ENCODE data around the gene ESX1. TPM values are rescaled to one million over a fixed set of nuclear protein-coding genes. Genes with fewer than 3 reads are reported as not detected.
"Not testable (repeated sequence)": the region's sequence is repeated elsewhere in the genome, so short reads cannot be mapped to it uniquely, and the experiment has no call there.

The ESX1 gene
- total RNA-seq, 2 experiments from 2014 or later: not detected

DNA sequence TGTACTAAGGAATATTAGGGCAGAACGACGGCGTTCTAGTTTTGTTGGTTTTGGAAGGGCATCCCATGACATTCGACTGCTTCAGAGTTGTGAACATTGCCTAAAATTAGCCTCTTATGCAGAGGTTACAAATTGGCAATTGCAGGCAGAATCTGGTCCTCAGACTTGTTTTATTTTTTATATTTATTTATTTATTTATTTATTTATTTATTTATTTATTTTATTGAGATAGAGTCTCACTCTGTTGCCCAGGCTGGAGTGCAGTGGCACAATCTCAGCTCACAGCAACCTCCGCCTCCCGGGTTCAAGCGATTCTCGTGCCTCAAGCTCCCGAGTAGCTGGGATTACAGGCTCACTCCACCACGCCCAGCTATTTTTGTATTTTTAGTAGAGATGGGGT is 24.7 kb downstream of the ESX1 start:
- POLR2A ChIA-PET; H3K4me1 Mint-ChIP-seq; H3K27me3 Mint-ChIP-seq; H3K27ac Mint-ChIP-seq; H3K36me3 Mint-ChIP-seq; H3K4me3 Mint-ChIP-seq; DNase-seq; H3K9me3 Mint-ChIP-seq; ATAC-seq (ENCODE audit: low read depth): not testable (repeated sequence)

DNA sequence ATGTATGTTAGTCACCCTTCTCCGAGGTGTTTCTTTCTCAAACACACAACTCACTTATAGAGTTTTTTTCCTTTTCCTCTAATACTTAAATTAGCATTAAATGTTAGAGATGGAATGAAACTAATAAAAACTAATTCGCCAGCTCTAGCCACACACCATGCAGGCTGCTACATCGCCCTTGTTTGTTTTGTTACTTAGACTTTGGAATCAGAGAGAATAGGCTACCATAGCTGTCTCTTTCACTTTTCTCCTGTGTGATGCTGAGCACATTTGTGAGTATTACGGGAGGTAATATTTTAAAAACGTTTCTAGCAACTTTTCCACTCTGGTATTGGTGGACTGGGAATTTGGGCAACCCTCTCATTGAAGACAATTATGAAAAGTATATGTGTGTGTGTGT is 43.5 kb downstream of the ESX1 start:
- POLR2A ChIA-PET: no interaction called here
- H3K27ac Mint-ChIP-seq: no peak overlapping the region

DNA sequence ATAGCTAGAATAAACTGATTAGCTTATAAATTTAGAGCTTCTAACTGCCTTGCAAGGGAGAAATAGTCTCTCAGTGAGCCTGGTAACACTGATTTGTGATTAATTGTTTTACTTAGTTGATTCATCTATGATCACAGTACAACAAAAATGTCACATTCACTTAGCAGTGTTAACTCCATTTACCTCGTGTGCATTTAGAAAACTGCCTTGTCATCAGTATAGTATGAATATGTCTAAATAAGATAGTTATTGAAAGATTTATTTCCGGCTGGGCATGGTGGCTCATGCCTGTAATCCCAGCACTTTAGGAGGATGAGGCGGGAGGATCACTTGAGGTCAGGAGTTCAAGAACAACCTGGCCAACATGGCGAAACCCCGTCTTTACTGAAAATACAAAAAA is 49.2 kb downstream of the ESX1 start:
- ATAC-seq (ENCODE audit: low read depth): no peak
- H3K27me3 Mint-ChIP-seq: peaks cover 5% of the 10 kb centered on the region
- H3K4me3 Mint-ChIP-seq: no peak overlapping the region
- H3K4me1 Mint-ChIP-seq: no peaks in the 10 kb centered on the region
- POLR2A ChIA-PET: no interaction called here
- H3K36me3 Mint-ChIP-seq: no peaks in the 10 kb centered on the region
- no peaks in the 10 kb centered on the region for H3K9me3 Mint-ChIP-seq
- DNase-seq: no peak
- no peak overlapping the region for H3K27ac Mint-ChIP-seq

More for the DNA sequence above, 43.5 kb downstream of the ESX1 start:
- Mint-ChIP-seq H3K4me3 (no peak overlapping the region), H3K4me1 (no peaks in the 10 kb centered on the region), H3K36me3 (no peaks in the 10 kb centered on the region), H3K9me3 (no peaks in the 10 kb centered on the region), H3K27me3 (peaks cover 6% of the 10 kb centered on the region)
- no peak for DNase-seq
- ATAC-seq (ENCODE audit: low read depth): no peak

Other genes starting within 250 kb of the ESX1 start
- not detected for gene H2BW1, start 241.2 kb downstream of the ESX1 start, total RNA-seq
- gene H2BW2, start 215.0 kb downstream of the ESX1 start, total RNA-seq: not detected
- gene TMSB15C, start 178.7 kb downstream of the ESX1 start, total RNA-seq: 1 to 10 TPM; 4.3 to 5.1 TPM
- 10 to 100 TPM in 1 of 2 experiments, 1 to 10 TPM in 1; 8.8 to 13.5 TPM for gene ZCCHC18, start 142.4 kb downstream of the ESX1 start, total RNA-seq
- 10 to 100 TPM; 13.9 to 15.0 TPM for gene SLC25A53, start 97.9 kb downstream of the ESX1 start, total RNA-seq
- 10 to 100 TPM; 13.4 to 14.0 TPM for gene FAM199X, start 88.5 kb downstream of the ESX1 start, total RNA-seq